Measurements from ENCODE around the gene STMN1. TPM values are rescaled to one million over a fixed set of nuclear protein-coding genes. Genes with fewer than 3 reads are reported as not detected.

STMN1 gene
- total RNA-seq, 1 donor from 2014 or later: 24.2 TPM

- ATAC-seq (ENCODE audit: poor library complexity) (peak; percentile 75), DNase-seq (peak; percentile 45)
Measured at GRCh38 chr1:25922971-25923552, 16.8 kb upstream of the STMN1 start.

GRCh38 chr1:25922056-25922970 is 16.1 kb upstream of the STMN1 start:
- DNase-seq (peak; percentile 66), ATAC-seq (ENCODE audit: poor library complexity) (peak; percentile 74)
- intact Hi-C loops (cut with DNase I): no loop called here

More at GRCh38 chr1:25922971-25923552, 16.8 kb upstream of the STMN1 start:
- intact Hi-C loops (cut with DNase I): no loop called here

- intact Hi-C loops (cut with DNase I): no loop called here
- no peak for ATAC-seq (ENCODE audit: poor library complexity)
- DNase-seq: no peak
Measured at GRCh38 chr1:25918615-25919014, 12.4 kb upstream of the STMN1 start.

GRCh38 chr1:25917996-25918395 is 11.8 kb upstream of the STMN1 start:
- intact Hi-C loops (cut with DNase I): no loop called here
- no peak for DNase-seq
- no peak for ATAC-seq (ENCODE audit: poor library complexity)

GRCh38 chr1:25916460-25916859 is 10.2 kb upstream of the STMN1 start:
- intact Hi-C loops (cut with DNase I): no loop called here
- DNase-seq (no peak), ATAC-seq (ENCODE audit: poor library complexity) (no peak)

GRCh38 chr1:25914074-25914995 is 8.1 kb upstream of the STMN1 start:
- no peak for DNase-seq
- intact Hi-C loops (cut with DNase I): no loop called here
- ATAC-seq (ENCODE audit: poor library complexity): peak; percentile 58

GRCh38 chr1:25913206-25913605 is 7.0 kb upstream of the STMN1 start:
- DNase-seq: no peak
- intact Hi-C loops (cut with DNase I): no loop called here
- ATAC-seq (ENCODE audit: poor library complexity): no peak

- no peak for ATAC-seq (ENCODE audit: poor library complexity)
- no peak for DNase-seq
- intact Hi-C loops (cut with DNase I): no loop called here
Measured at GRCh38 chr1:25912076-25912831, 6.0 kb upstream of the STMN1 start.

GRCh38 chr1:25911162-25911561 is 4.9 kb upstream of the STMN1 start:
- ATAC-seq (ENCODE audit: poor library complexity): no peak
- intact Hi-C loops (cut with DNase I): no loop called here
- DNase-seq: no peak

- no peak for ATAC-seq (ENCODE audit: poor library complexity)
- no peak for DNase-seq
- intact Hi-C loops (cut with DNase I): no loop called here
Measured at GRCh38 chr1:25909040-25909439, 2.8 kb upstream of the STMN1 start.

GRCh38 chr1:25908161-25908560 is 1.9 kb upstream of the STMN1 start:
- intact Hi-C loops (cut with DNase I): no loop called here
- ATAC-seq (ENCODE audit: poor library complexity): no peak
- no peak for DNase-seq

GRCh38 chr1:25907601-25908000 is 1.4 kb upstream of the STMN1 start:
- DNase-seq: no peak

GRCh38 chr1:25906644-25907300 is 553 bp upstream of the STMN1 start:
- ATAC-seq (ENCODE audit: poor library complexity): no peak

More at GRCh38 chr1:25907601-25908000, 1.4 kb upstream of the STMN1 start:
- ATAC-seq (ENCODE audit: poor library complexity): no peak
- intact Hi-C loops (cut with DNase I): no loop called here

GRCh38 chr1:25904943-25905679 is 1.1 kb downstream of the STMN1 start:
- DNase-seq (peak; percentile 96), ATAC-seq (ENCODE audit: poor library complexity) (peak; percentile 97)
- intact Hi-C loops (cut with DNase I): no loop called here

More at GRCh38 chr1:25906644-25907300, 553 bp upstream of the STMN1 start:
- no peak for DNase-seq
- intact Hi-C loops (cut with DNase I): no loop called here

- no peak for DNase-seq
- intact Hi-C loops (cut with DNase I): no loop called here
Measured at GRCh38 chr1:25903986-25904385, 2.2 kb downstream of the STMN1 start.

GRCh38 chr1:25902462-25902861 is 3.8 kb downstream of the STMN1 start:
- DNase-seq (no peak), ATAC-seq (ENCODE audit: poor library complexity) (no peak)
- intact Hi-C loops (cut with DNase I): no loop called here

More at GRCh38 chr1:25903986-25904385, 2.2 kb downstream of the STMN1 start:
- no peak for ATAC-seq (ENCODE audit: poor library complexity)

GRCh38 chr1:25900219-25900618 is 6.0 kb downstream of the STMN1 start:
- DNase-seq (no peak), ATAC-seq (ENCODE audit: poor library complexity) (no peak)
- intact Hi-C loops (cut with DNase I): no loop called here
